Thyroid gland (tissue), 4 donors: ENCODE measurements around the gene COMMD2.

Experiments
- POLR2A ChIP-seq, 2 donors: fragments of 450-650 bp; IDR thresholded peaks; one replicate each; pipeline ENCODE4 v1.6.1; 2017; ENCODE audit warnings: antibody characterized with exemption in 2 of 2, mild to moderate bottlenecking in 2 of 2, moderate library complexity in 1 of 2
- TF ChIP-seq, protein P1 (sequence below), 6 experiments: fragments of 200-600 bp in 3 of 6; fragments of 450-650 bp in 3 of 6; sonication (generic) in 3 of 6; IDR thresholded peaks; one replicate each; pipeline ENCODE4 v1.5.1; 2016 to 2019; ENCODE audit warnings: antibody characterized with exemption in 6 of 6, mild to moderate bottlenecking in 2 of 6, inconsistent platforms in 1 of 6, moderate library complexity in 1 of 6

GRCh38 chr3:149783576-149783975 lies 31.3 kb upstream of the COMMD2 start:
- TF ChIP-seq, protein P1, sequence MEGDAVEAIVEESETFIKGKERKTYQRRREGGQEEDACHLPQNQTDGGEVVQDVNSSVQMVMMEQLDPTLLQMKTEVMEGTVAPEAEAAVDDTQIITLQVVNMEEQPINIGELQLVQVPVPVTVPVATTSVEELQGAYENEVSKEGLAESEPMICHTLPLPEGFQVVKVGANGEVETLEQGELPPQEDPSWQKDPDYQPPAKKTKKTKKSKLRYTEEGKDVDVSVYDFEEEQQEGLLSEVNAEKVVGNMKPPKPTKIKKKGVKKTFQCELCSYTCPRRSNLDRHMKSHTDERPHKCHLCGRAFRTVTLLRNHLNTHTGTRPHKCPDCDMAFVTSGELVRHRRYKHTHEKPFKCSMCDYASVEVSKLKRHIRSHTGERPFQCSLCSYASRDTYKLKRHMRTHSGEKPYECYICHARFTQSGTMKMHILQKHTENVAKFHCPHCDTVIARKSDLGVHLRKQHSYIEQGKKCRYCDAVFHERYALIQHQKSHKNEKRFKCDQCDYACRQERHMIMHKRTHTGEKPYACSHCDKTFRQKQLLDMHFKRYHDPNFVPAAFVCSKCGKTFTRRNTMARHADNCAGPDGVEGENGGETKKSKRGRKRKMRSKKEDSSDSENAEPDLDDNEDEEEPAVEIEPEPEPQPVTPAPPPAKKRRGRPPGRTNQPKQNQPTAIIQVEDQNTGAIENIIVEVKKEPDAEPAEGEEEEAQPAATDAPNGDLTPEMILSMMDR (IDR thresholded peaks at IDR 0.05) = no peak
- no peak for TF ChIP-seq POLR2A (IDR thresholded peaks at IDR 0.05)
